Spleen (tissue), 11 donors: ENCODE data around the gene SYCP3. TPM values are rescaled to one million over a fixed set of nuclear protein-coding genes. Genes with fewer than 3 reads are reported as not detected.
"Not testable (repeated sequence)": the region's sequence is repeated elsewhere in the genome, so short reads cannot be mapped to it uniquely, and the experiment has no call there.

ENCODE experiments used
- DNase-seq: peaks from one replicate; pipeline ENCODE4 v3.0.0-alpha.2; 2020
- H3K27ac ChIP-seq, 8 donors: fragments of 200-600 bp; sonication (generic) in 7 of 8; 1 replicate in 4 of 8; 2 replicates in 4 of 8; pipeline versions ENCODE4 v1.5.0 to v1.8.0; 2016 to 2021; ENCODE audit warnings: inconsistent platforms in 4 of 8, mild to moderate bottlenecking in 4 of 8, moderate library complexity in 1 of 8
- H3K27me3 ChIP-seq, 7 donors: fragments of 200-600 bp; sonication (generic) in 6 of 7; replicated peaks in 1 of 7; 1 replicate in 4 of 7; 2 replicates in 3 of 7; pipeline versions ENCODE4 v1.5.0 to v1.8.0; 2016 to 2021; ENCODE audit warnings: inconsistent platforms in 3 of 7, mild to moderate bottlenecking in 1 of 7
- H3K36me3 ChIP-seq, 6 donors: fragments of 200-600 bp; sonication (generic) in 5 of 6; 1 replicate in 4 of 6; 2 replicates in 2 of 6; pipeline versions ENCODE4 v1.5.0 to v1.8.0; 2016 to 2021; ENCODE audit warnings: inconsistent platforms in 2 of 6
- H3K4me1 ChIP-seq, 6 donors: fragments of 200-600 bp; sonication (generic) in 5 of 6; 1 replicate in 3 of 6; 2 replicates in 3 of 6; pipeline versions ENCODE4 v1.5.0 to v1.8.0; 2016 to 2021; ENCODE audit warnings: inconsistent platforms in 3 of 6
- H3K4me3 ChIP-seq, 8 donors: fragments of 200-600 bp; sonication (generic) in 7 of 8; 1 replicate in 4 of 8; 2 replicates in 4 of 8; pipeline versions ENCODE4 v1.5.0 to v1.8.0; 2016 to 2021; ENCODE audit warnings: inconsistent platforms in 4 of 8, mild to moderate bottlenecking in 4 of 8, moderate library complexity in 2 of 8
- H3K9me3 ChIP-seq, 8 donors: fragments of 200-600 bp; sonication (generic) in 7 of 8; 1 replicate in 4 of 8; 2 replicates in 4 of 8; pipeline versions ENCODE4 v1.5.0 to v1.8.0; 2016 to 2021; ENCODE audit warnings: inconsistent platforms in 4 of 8
- CTCF ChIP-seq, 11 experiments: fragments of 200-600 bp in 7 of 11; fragments of 450-650 bp in 4 of 11; sonication (generic) in 4 of 11; IDR thresholded peaks in 8 of 11; conservative IDR thresholded peaks in 3 of 11; 1 replicate in 7 of 11; 2 replicates in 4 of 11; pipeline versions ENCODE4 v1.4.0 to v1.8.0; 2016 to 2021; ENCODE audit warnings: antibody characterized with exemption in 11 of 11, inconsistent platforms in 4 of 11, mild to moderate bottlenecking in 1 of 11
- POLR2A ChIP-seq, 3 donors: fragments of 450-650 bp; IDR thresholded peaks; one replicate each; pipeline ENCODE4 v1.5.1; 2017; ENCODE audit warnings: antibody characterized with exemption in 3 of 3, mild to moderate bottlenecking in 1 of 3
- POLR2AphosphoS5 ChIP-seq, 3 donors: sonication (generic); formaldehyde crosslinking; IDR thresholded peaks; one replicate each; pipeline ENCODE4 v1.5.1; 2017; ENCODE audit warnings: antibody characterized with exemption in 3 of 3
- WGBS, 5 donors: extraction: QIAGEN DNeasy Blood & Tissue Kit in 3 of 5; methylation state at CpG; one replicate each; pipeline versions ENCODE4 v1.1.5 to v1.1.7; 2013 to 2018; 5-methylcytosine and 5-hydroxymethylcytosine counted together
- intact Hi-C: fragments of 100-400 bp; cut with DNase I; formaldehyde crosslinking; loops from one replicate; pipeline ENCODE4 v1.15.0; 2023; ENCODE audit warnings: low total_unique reads
- polyA plus RNA-seq, 3 donors: library from polyadenylated mRNA; stranded (reverse); fragments of 200-250 nt; gene quantifications; one replicate each; pipeline ENCODE4 v1.2.1, GENCODE V29; 2013
- total RNA-seq, 7 donors: library from RNA; depleted of rRNA in 3 of 7; stranded (reverse); fragments of >200 nt in 3 of 7; fragmentation: NEBNext Ultra II Directional in 4 of 7; extraction: Animal tissue kit (Norgen Biotek cat#: 25700) in 4 of 7; gene quantifications; one replicate each; pipeline versions ENCODE4 v1.1.0 to v1.2.1, GENCODE V29; 2016 to 2021
- donor health status: healthy with polysubstance abuse.
- donor health status: DM: no; HTN: no; CAD: no; lungs with moderate emphysema.
- donor health status: DM: no; HTN: no; CAD: no.
- donor health status: Bipolar disorder and iron deficiency.
- donor health status: healthy.
- donor health status: DM: no; HTN: no; CAD: no.
- donor health status: DM: yes; HTN: yes; CAD: no.

Gene SYCP3
- total and polyA plus RNA-seq, 10 donors, result 0.23 to 3.5 (median 0.44) TPM

- Histone ChIP-seq H3K4me3 (no peak overlapping the region), H3K36me3 (no peaks in the 10 kb centered on the region), H3K27ac (no peak overlapping the region), H3K4me1 (no peaks in the 10 kb centered on the region), H3K9me3 (no peaks in the 10 kb centered on the region), H3K27me3 (no peaks in the 10 kb centered on the region)
- TF ChIP-seq CTCF (IDR thresholded peaks at IDR 0.05 in 8 of 11, conservative IDR thresholded peaks at IDR 0.05 in 3 of 11) (no peak), POLR2AphosphoS5 (IDR thresholded peaks at IDR 0.05) (no peak), POLR2A (IDR thresholded peaks at IDR 0.05) (no peak)
- intact Hi-C loops, result no loop called here
- no peak for DNase-seq
- WGBS, 5 donors, result 76 to 92% (median 86%) methylated on average over 1 of the region's 1 CpG
Observed at GRCh38 chr12:101686176-101686575, 53.1 kb downstream of the SYCP3 start.

DNA sequence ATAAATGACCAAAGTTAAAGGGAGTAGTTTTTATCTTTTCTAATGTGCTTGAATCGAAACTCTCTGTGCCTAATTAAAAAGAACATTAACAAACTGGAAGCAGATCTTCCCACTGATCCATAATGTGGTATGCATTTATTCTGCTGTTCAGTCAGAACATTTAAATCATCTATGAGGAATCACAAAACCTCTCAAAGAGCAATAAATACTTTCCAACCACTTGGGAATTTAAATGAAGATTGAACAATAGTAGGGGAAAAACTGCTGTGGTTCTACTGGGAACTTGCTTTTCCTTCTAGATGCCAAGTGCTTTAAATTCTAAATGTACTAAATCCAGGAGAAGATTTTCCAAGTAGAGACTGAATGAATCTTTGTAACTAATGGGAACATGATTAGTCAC lies 54.2 kb downstream of the SYCP3 start:
- no peak overlapping the region for H3K27ac ChIP-seq
- H3K36me3 ChIP-seq, result no peaks in the 10 kb centered on the region
- no peaks in the 10 kb centered on the region for H3K4me1 ChIP-seq
- WGBS, 5 donors, result 71 to 84% (median 80%) methylated on average over 1 of the region's 1 CpG
- H3K4me3 ChIP-seq, result no peak overlapping the region
- TF ChIP-seq POLR2A (IDR thresholded peaks at IDR 0.05) (no peak), CTCF (IDR thresholded peaks at IDR 0.05 in 8 of 11, conservative IDR thresholded peaks at IDR 0.05 in 3 of 11) (no peak), POLR2AphosphoS5 (IDR thresholded peaks at IDR 0.05) (no peak)
- intact Hi-C loops, result no loop called here
- no peaks in the 10 kb centered on the region for H3K9me3 ChIP-seq
- no peaks in the 10 kb centered on the region for H3K27me3 ChIP-seq
- DNase-seq, result no peak

GRCh38 chr12:101681627-101682026 lies 57.6 kb downstream of the SYCP3 start:
- H3K4me3 ChIP-seq, H3K27me3 ChIP-seq, H3K4me1 ChIP-seq, intact Hi-C loops, H3K9me3 ChIP-seq, H3K27ac ChIP-seq, H3K36me3 ChIP-seq, DNase-seq: not testable (repeated sequence)
- 79 to 92% (median 87%) methylated on average over 6 of the region's 6 CpGs for WGBS, 5 donors

DNA sequence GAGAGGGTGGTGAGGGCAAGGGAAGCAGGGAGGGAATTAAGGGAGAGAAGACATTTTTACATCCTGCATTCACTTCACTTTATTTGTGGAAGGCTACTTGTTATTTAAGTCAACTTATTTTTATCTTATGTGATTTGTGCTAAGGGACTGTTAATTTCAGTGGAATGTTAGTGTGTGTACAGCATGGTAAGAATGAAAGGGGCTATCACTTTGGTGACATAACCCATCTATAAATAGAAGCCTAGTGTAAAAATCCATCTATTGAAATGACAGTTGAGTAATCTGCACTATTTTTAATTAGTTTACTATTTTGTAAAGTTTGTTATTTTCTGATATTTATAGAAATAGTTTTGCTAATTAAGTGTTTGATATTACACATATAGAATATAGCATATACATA lies 58.6 kb downstream of the SYCP3 start:
- no peaks in the 10 kb centered on the region for H3K27me3 ChIP-seq
- intact Hi-C loops, result no loop called here
- no peak overlapping the region for H3K27ac ChIP-seq
- no peaks in the 10 kb centered on the region for H3K4me1 ChIP-seq
- no peak overlapping the region for H3K4me3 ChIP-seq
- H3K9me3 ChIP-seq, result no peaks in the 10 kb centered on the region
- TF ChIP-seq CTCF (IDR thresholded peaks at IDR 0.05 in 8 of 11, conservative IDR thresholded peaks at IDR 0.05 in 3 of 11) (no peak), POLR2A (IDR thresholded peaks at IDR 0.05) (no peak), POLR2AphosphoS5 (IDR thresholded peaks at IDR 0.05) (no peak)
- DNase-seq, result no peak
- no peaks in the 10 kb centered on the region for H3K36me3 ChIP-seq

DNA sequence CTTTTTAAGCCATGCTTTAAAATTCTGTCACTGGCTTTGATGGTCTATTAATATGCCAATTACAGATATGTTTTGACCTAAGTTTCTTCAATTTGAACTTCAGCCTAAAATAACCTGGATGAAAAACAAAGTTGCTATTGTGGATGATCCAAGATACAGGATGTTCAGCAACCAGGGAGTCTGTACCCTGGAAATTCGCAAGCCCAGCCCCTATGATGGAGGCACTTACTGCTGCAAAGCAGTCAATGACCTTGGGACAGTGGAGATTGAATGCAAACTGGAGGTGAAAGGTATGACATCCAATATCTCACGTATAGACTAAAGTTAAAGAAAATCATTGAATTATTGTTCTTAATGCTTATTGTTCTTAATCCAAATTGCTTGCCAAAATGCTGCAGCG lies 59.0 kb downstream of the SYCP3 start:
- Histone ChIP-seq H3K27ac (no peak overlapping the region), H3K4me3 (no peak overlapping the region), H3K36me3 (no peaks in the 10 kb centered on the region), H3K9me3 (no peaks in the 10 kb centered on the region), H3K27me3 (no peaks in the 10 kb centered on the region), H3K4me1 (no peaks in the 10 kb centered on the region)
- intact Hi-C loops, result no loop called here
- no peak for TF ChIP-seq POLR2A (IDR thresholded peaks at IDR 0.05)
- no peak for TF ChIP-seq POLR2AphosphoS5 (IDR thresholded peaks at IDR 0.05)
- TF ChIP-seq CTCF (IDR thresholded peaks at IDR 0.05 in 8 of 11, conservative IDR thresholded peaks at IDR 0.05 in 3 of 11), result no peak
- WGBS, 5 donors, result 80 to 85% (median 80%) methylated on average over 3 of the region's 3 CpGs
- no peak for DNase-seq
